Measurements from ENCODE around the gene RC3H1. TPM values are rescaled to one million over a fixed set of nuclear protein-coding genes. Genes with fewer than 3 reads are reported as not detected.
"Not testable (repeated sequence)": the region's sequence is repeated elsewhere in the genome, so short reads cannot be mapped to it uniquely, and the experiment has no call there.

The RC3H1 gene
- total RNA-seq, 1 donor from 2014 or later = 48.0 TPM

- no peak overlapping the region for H3K4me3 Mint-ChIP-seq (ENCODE audit: unreplicated experiment)
- peaks cover 2% of the 10 kb centered on the region for H3K4me1 Mint-ChIP-seq (ENCODE audit: low read depth, unreplicated experiment)
- no peak for DNase-seq
- H3K36me3 Mint-ChIP-seq (ENCODE audit: unreplicated experiment) = no peaks in the 10 kb centered on the region
- no peak overlapping the region for H3K27ac Mint-ChIP-seq (ENCODE audit: unreplicated experiment)
- H3K9me3 Mint-ChIP-seq (ENCODE audit: unreplicated experiment) = no peaks in the 10 kb centered on the region
- TF ChIP-seq CTCF (IDR thresholded peaks at IDR 0.05; ENCODE audit: partially characterized antibody, unreplicated experiment) = no peak
- H3K27me3 Mint-ChIP-seq (ENCODE audit: unreplicated experiment) = no peaks in the 10 kb centered on the region
Observed at GRCh38 chr1:173996995-173997394, 25.2 kb downstream of the RC3H1 start.

DNA sequence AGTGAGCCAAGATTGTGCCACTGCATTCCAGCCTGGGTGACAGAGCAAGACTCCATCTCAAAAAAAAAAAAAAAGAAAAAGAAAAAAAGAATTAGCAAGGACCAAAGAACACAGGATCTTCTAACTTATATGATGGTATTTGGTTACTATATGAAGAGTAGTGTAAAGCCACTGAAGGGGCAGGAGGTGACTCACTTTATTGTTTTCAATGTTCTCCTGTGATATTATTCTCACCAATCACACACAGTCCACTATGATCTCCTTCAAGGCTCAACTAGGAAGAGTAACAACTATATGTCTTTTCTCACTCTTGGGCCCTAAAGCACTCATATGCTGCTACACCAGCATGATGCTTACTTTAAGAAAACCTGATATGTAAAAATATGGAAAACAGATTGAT, 26.7 kb downstream of the RC3H1 start:
- H3K27me3 Mint-ChIP-seq (ENCODE audit: unreplicated experiment) = no peaks in the 10 kb centered on the region
- H3K27ac Mint-ChIP-seq (ENCODE audit: unreplicated experiment) = no peak overlapping the region
- no peaks in the 10 kb centered on the region for H3K4me1 Mint-ChIP-seq (ENCODE audit: low read depth, unreplicated experiment)
- no peaks in the 10 kb centered on the region for H3K9me3 Mint-ChIP-seq (ENCODE audit: unreplicated experiment)
- no peak for DNase-seq
- no peak for TF ChIP-seq CTCF (IDR thresholded peaks at IDR 0.05; ENCODE audit: partially characterized antibody, unreplicated experiment)
- H3K36me3 Mint-ChIP-seq (ENCODE audit: unreplicated experiment) = no peaks in the 10 kb centered on the region
- H3K4me3 Mint-ChIP-seq (ENCODE audit: unreplicated experiment) = no peak overlapping the region

DNA sequence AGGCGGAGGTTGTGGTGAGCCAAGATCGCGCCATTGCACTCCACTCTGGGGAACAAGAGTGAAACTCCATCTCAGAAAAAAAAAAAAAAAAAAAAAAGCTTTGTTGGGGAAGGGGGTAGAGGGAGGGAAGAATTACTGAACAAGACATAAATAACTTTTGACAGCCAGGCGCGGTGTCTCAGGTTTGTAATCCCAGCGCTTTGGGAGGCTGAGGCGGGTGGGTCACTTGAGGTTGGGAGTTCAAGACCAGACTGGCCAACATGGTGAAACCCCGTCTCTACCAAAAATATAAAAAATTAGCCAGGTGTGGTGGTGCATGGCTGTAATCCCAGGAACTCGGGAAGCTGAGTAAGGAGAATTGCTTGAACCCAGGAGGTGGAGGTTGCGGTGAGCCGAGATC, 28.2 kb downstream of the RC3H1 start:
- H3K4me1 Mint-ChIP-seq (ENCODE audit: low read depth, unreplicated experiment); DNase-seq; H3K4me3 Mint-ChIP-seq (ENCODE audit: unreplicated experiment); H3K27me3 Mint-ChIP-seq (ENCODE audit: unreplicated experiment); H3K9me3 Mint-ChIP-seq (ENCODE audit: unreplicated experiment); H3K27ac Mint-ChIP-seq (ENCODE audit: unreplicated experiment); H3K36me3 Mint-ChIP-seq (ENCODE audit: unreplicated experiment): not testable (repeated sequence)

DNA sequence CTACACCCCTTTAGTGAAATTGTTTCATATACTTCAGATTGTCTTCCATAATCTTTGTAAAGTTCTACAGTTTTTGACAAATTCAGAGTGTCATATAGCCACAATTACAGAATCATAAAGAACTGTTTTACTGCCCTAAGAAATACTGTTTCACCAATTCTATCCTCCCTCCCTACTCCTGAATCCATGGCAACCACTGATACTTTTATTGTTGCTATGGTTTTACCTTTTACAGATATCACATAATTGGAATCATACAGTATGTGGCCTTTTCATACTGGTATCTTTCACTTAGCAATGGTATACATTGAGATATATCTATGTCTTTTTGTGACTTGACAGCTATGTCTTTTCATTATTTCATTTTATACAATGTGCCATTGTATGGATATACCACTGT, 34.1 kb downstream of the RC3H1 start:
- TF ChIP-seq CTCF (IDR thresholded peaks at IDR 0.05; ENCODE audit: partially characterized antibody, unreplicated experiment) = no peak
- Mint-ChIP-seq H3K27me3 (ENCODE audit: unreplicated experiment) (no peaks in the 10 kb centered on the region), H3K9me3 (ENCODE audit: unreplicated experiment) (no peaks in the 10 kb centered on the region), H3K4me3 (ENCODE audit: unreplicated experiment) (no peak overlapping the region), H3K4me1 (ENCODE audit: low read depth, unreplicated experiment) (no peaks in the 10 kb centered on the region), H3K27ac (ENCODE audit: unreplicated experiment) (no peak overlapping the region), H3K36me3 (ENCODE audit: unreplicated experiment) (no peaks in the 10 kb centered on the region)
- DNase-seq = no peak

DNA sequence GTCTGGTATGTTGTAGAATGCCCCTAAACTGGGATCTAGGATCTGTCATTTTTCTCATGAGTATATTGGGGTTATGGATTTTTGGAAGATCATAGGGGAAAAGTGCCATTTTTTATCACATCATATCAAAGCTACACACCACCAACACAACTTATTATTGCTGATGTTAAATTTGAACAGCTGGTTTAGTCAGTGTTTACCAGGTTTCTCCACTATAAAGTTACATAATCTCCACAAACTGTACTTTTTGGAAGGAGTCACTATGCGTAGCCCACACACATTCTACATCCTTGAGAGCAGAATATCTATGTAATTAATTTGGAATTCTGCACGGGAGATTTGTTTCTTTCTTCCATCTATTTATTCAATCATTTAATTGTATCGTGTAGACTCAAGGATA, 35.2 kb downstream of the RC3H1 start:
- H3K4me3 Mint-ChIP-seq (ENCODE audit: unreplicated experiment) = no peak overlapping the region
- no peaks in the 10 kb centered on the region for H3K27me3 Mint-ChIP-seq (ENCODE audit: unreplicated experiment)
- no peak overlapping the region for H3K27ac Mint-ChIP-seq (ENCODE audit: unreplicated experiment)
- H3K36me3 Mint-ChIP-seq (ENCODE audit: unreplicated experiment) = no peaks in the 10 kb centered on the region
- TF ChIP-seq CTCF (IDR thresholded peaks at IDR 0.05; ENCODE audit: partially characterized antibody, unreplicated experiment) = no peak
- DNase-seq = no peak
- H3K4me1 Mint-ChIP-seq (ENCODE audit: low read depth, unreplicated experiment) = no peaks in the 10 kb centered on the region
- no peaks in the 10 kb centered on the region for H3K9me3 Mint-ChIP-seq (ENCODE audit: unreplicated experiment)

- H3K36me3 Mint-ChIP-seq (ENCODE audit: unreplicated experiment) = no peaks in the 10 kb centered on the region
- no peak overlapping the region for H3K4me3 Mint-ChIP-seq (ENCODE audit: unreplicated experiment)
- H3K27ac Mint-ChIP-seq (ENCODE audit: unreplicated experiment) = no peak overlapping the region
- no peaks in the 10 kb centered on the region for H3K9me3 Mint-ChIP-seq (ENCODE audit: unreplicated experiment)
- no peak for DNase-seq
- H3K27me3 Mint-ChIP-seq (ENCODE audit: unreplicated experiment) = peaks cover 2% of the 10 kb centered on the region
- TF ChIP-seq CTCF (IDR thresholded peaks at IDR 0.05; ENCODE audit: partially characterized antibody, unreplicated experiment) = no peak
- H3K4me1 Mint-ChIP-seq (ENCODE audit: low read depth, unreplicated experiment) = peaks cover 6% of the 10 kb centered on the region
Observed at GRCh38 chr1:173970252-173970651, 51.9 kb downstream of the RC3H1 start.

GRCh38 chr1:173965896-173966295, 56.3 kb downstream of the RC3H1 start:
- not testable (repeated sequence) for H3K27ac Mint-ChIP-seq (ENCODE audit: unreplicated experiment); H3K36me3 Mint-ChIP-seq (ENCODE audit: unreplicated experiment); H3K4me3 Mint-ChIP-seq (ENCODE audit: unreplicated experiment); DNase-seq; H3K4me1 Mint-ChIP-seq (ENCODE audit: low read depth, unreplicated experiment); H3K27me3 Mint-ChIP-seq (ENCODE audit: unreplicated experiment); H3K9me3 Mint-ChIP-seq (ENCODE audit: unreplicated experiment)
